Measurements from ENCODE around the gene HDLBP. TPM values are rescaled to one million over a fixed set of nuclear protein-coding genes. Genes with fewer than 3 reads are reported as not detected.

Gene HDLBP
- polyA plus RNA-seq, 3 donors, result 50.4 to 73.1 (median 69.9) TPM

- intact Hi-C loops (cut with micrococcal nuclease), result no loop called here
- no peak overlapping the region for H3K4me2 ChIP-seq (replicated peaks; ENCODE audit: extremely low read depth, low read length, poor library complexity, severe bottlenecking)
- no peak overlapping the region for H3K9ac ChIP-seq (ENCODE audit: insufficient read depth, low read length, poor library complexity, severe bottlenecking)
- DNase-seq, result no peak
- H3K36me3 Mint-ChIP-seq, result peaks cover 66 to 86% of the 10 kb centered on the region in 2 donors
- WGBS (ENCODE audit: insufficient coverage), result no CpG with 5 or more reads among the region's 4 CpGs
- H3K4me3 Mint-ChIP-seq, result no peak overlapping the region
- H3K27ac ChIP-seq (ENCODE audit: low read depth in 1 of 2, low read length in 2 of 2), result no peak overlapping the region
- no peaks in the 10 kb centered on the region for H3K27me3 Mint-ChIP-seq (ENCODE audit: low read depth in 3 of 3)
- H2AFZ ChIP-seq (ENCODE audit: insufficient read depth, low read depth, low read length, poor library complexity, severe bottlenecking), result no peak overlapping the region
- peaks cover 0 to 3% (median 1%) of the 10 kb centered on the region in 7 donors for H3K9me3 Mint-ChIP-seq
- no peaks in the 10 kb centered on the region for H3K79me2 ChIP-seq (ENCODE audit: insufficient read depth, low read length)
- no peaks in the 10 kb centered on the region for H4K20me1 ChIP-seq (ENCODE audit: insufficient read depth, low read length)
- H3K4me1 ChIP-seq (ENCODE audit: control insufficient read depth in 1 of 2, insufficient read depth in 2 of 2, low read length in 2 of 2), result no peaks in the 10 kb centered on the region
- no peak overlapping the region for H3K27ac Mint-ChIP-seq
- no peaks in the 10 kb centered on the region for H3K9me3 ChIP-seq (replicated peaks in 1 of 2; ENCODE audit: control insufficient read depth in 1 of 2, insufficient read depth in 1 of 2, low read length in 2 of 2)
- TF ChIP-seq CTCF (IDR thresholded peaks at IDR 0.05), result no peak
- H3K36me3 ChIP-seq (replicated peaks in 1 of 2; ENCODE audit: control insufficient read depth in 1 of 2, insufficient read depth in 2 of 2, low read length in 2 of 2), result peaks cover 48 to 81% of the 10 kb centered on the region in 2 donors
- no peak overlapping the region for H3K4me3 ChIP-seq (replicated peaks in 1 of 3; ENCODE audit: low read depth in 2 of 3, low read length in 3 of 3)
- H3K27me3 ChIP-seq (ENCODE audit: control insufficient read depth in 2 of 2, insufficient read depth in 2 of 2, low read length in 2 of 2), result no peaks in the 10 kb centered on the region
- H3K4me1 Mint-ChIP-seq, result no peaks in the 10 kb centered on the region
Observed at GRCh38 chr2:241179899-241180298, 135.6 kb downstream of the HDLBP start.

- Mint-ChIP-seq H3K9me3 (peaks cover 0 to 3% (median 0%) of the 10 kb centered on the region in 7 donors), H3K27me3 (ENCODE audit: low read depth in 3 of 3) (peaks cover 0 to 3% (median 1%) of the 10 kb centered on the region in 3 donors), H3K4me3 (no peak overlapping the region), H3K36me3 (peaks cover 72 to 93% of the 10 kb centered on the region in 2 donors), H3K4me1 (no peaks in the 10 kb centered on the region), H3K27ac (no peak overlapping the region)
- Histone ChIP-seq H4K20me1 (ENCODE audit: insufficient read depth, low read length) (no peaks in the 10 kb centered on the region), H2AFZ (ENCODE audit: insufficient read depth, low read depth, low read length, poor library complexity, severe bottlenecking) (no peak overlapping the region), H3K27ac (ENCODE audit: low read depth in 1 of 2, low read length in 2 of 2) (no peak overlapping the region), H3K36me3 (replicated peaks in 1 of 2; ENCODE audit: control insufficient read depth in 1 of 2, insufficient read depth in 2 of 2, low read length in 2 of 2) (peaks cover 53 to 87% of the 10 kb centered on the region in 2 donors), H3K27me3 (ENCODE audit: control insufficient read depth in 2 of 2, insufficient read depth in 2 of 2, low read length in 2 of 2) (no peaks in the 10 kb centered on the region), H3K4me3 (replicated peaks in 1 of 3; ENCODE audit: low read depth in 2 of 3, low read length in 3 of 3) (no peak overlapping the region), H3K9ac (ENCODE audit: insufficient read depth, low read length, poor library complexity, severe bottlenecking) (no peak overlapping the region), H3K4me1 (ENCODE audit: control insufficient read depth in 1 of 2, insufficient read depth in 2 of 2, low read length in 2 of 2) (no peaks in the 10 kb centered on the region), H3K4me2 (replicated peaks; ENCODE audit: extremely low read depth, low read length, poor library complexity, severe bottlenecking) (no peak overlapping the region), H3K9me3 (replicated peaks in 1 of 2; ENCODE audit: control insufficient read depth in 1 of 2, insufficient read depth in 1 of 2, low read length in 2 of 2) (no peaks in the 10 kb centered on the region), H3K79me2 (ENCODE audit: insufficient read depth, low read length) (no peaks in the 10 kb centered on the region)
- TF ChIP-seq CTCF (IDR thresholded peaks at IDR 0.05), result no peak
- 100% methylated on average over 4 of the region's 4 CpGs for WGBS (ENCODE audit: insufficient coverage)
- intact Hi-C loops (cut with micrococcal nuclease), result no loop called here
- DNase-seq, result no peak
Observed at GRCh38 chr2:241178961-241179360, 136.5 kb downstream of the HDLBP start.
